Jurkat, Clone E6-1 (cell line): ENCODE data around the gene DTD1.

Experiments
- DNase-seq: peaks from one replicate; pipeline ENCODE4 v3.0.0-alpha.2; 2011; ENCODE audit warnings: low read depth, low spot score
- H3K4me3 ChIP-seq: 2 replicates; pipeline ENCODE4 v1.5.1; 2011; ENCODE audit warnings: mild to moderate bottlenecking, low read length, control low read depth, moderate library complexity

DTD1 gene

DNA sequence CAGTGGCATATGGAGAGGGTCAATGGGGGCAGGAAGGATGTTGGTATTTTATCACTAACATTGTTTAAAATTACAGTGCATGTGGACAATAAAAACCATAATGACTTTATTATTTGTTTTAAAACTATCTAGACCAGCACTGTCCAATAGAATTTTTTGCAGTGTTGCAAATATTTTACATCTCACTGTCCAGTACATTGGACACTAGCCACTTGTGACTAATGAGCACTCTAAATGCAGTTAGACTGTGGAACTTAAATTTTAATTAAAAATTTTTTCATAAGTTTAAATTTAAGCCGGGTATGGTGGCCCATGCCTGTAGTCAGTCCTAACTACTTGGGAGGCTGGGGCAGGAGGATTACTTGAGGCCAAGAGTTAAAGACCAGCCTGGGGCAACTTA lies 101.7 kb downstream of the DTD1 start:
- H3K4me3 ChIP-seq: no peak overlapping the region
- no peak for DNase-seq

DNA sequence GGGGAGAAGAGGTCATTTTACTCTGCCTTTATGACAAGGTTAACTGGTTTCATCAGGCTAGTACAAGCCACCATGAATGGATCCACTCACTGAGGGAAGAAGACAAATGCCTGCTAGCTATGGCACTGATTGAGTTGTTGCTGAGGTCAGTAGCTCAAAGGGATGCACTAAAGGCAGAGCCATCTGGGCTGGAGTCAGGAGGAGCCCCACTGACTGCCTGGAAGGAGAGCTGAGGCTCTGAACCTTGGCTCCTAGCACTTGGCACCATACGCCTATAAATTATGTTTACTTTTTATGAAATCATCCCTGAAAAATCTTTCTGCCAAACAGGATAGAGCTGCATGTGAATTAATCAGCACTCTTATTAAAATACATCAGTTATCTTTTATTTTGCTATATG lies 104.6 kb downstream of the DTD1 start:
- no peak overlapping the region for H3K4me3 ChIP-seq
- DNase-seq: no peak

- no peak for DNase-seq
These were observed 106.2 kb downstream of the DTD1 start for GRCh38 chr20:18694071-18694470.

GRCh38 chr20:18695175-18695574 lies 107.3 kb downstream of the DTD1 start:
- H3K4me3 ChIP-seq: no peak overlapping the region
- DNase-seq: no peak

More at GRCh38 chr20:18694071-18694470, 106.2 kb downstream of the DTD1 start:
- H3K4me3 ChIP-seq: no peak overlapping the region

DNA sequence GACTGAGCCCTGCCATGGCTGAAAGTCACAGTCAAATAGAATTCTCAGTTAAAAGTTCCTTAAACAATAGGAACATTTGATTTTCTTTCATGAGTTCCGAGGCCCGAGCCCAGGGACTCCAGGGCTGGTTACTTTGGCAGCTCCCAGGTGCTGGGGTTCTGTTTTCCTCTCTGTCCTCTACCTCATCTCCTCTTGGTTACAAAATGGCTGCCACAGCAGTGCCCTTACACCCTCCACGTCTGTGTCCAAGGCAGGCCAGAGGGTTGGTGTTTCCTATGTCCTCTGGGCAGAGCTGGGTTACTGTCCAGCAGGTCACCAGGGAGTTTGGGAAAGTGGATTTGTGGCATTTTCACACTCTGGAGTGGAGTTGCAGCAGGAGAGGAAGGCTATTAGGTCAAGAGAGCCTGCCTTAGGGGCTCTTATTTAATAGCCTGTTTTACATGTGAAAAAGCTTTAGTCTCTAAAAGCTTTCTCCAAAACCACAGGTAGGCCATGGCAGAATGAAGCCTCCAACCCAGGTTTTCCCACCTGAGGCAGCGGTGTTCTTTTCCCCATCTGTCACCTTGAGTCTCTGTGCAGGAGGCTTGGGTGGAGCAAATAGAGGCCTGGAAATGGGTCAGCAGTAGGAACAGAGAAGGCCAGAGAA lies 111.0 kb downstream of the DTD1 start:
- no peak for DNase-seq
- H3K4me3 ChIP-seq: no peak overlapping the region

DNA sequence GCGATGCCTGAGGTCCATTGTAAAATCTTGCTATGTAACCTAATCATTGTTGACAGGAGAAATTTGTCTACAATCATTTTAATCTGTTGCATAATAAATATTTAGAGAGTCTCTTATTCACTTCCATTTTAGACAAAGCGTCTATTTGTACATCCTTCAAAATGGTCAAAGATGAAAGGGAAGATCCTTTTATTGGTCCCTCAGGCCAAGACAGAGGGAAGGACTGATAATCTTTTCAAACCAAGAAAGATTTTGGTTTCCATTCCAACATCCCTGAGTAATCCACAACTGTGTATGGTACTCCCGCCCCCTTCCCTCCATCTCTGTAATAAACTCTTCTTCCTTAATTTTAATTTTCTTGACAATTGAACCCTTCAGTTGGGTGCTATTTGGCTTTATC lies 114.1 kb downstream of the DTD1 start:
- DNase-seq: no peak
- H3K4me3 ChIP-seq: no peak overlapping the region

- H3K4me3 ChIP-seq: no peak overlapping the region
- no peak for DNase-seq
These were observed 114.9 kb downstream of the DTD1 start for GRCh38 chr20:18702736-18703135.

DNA sequence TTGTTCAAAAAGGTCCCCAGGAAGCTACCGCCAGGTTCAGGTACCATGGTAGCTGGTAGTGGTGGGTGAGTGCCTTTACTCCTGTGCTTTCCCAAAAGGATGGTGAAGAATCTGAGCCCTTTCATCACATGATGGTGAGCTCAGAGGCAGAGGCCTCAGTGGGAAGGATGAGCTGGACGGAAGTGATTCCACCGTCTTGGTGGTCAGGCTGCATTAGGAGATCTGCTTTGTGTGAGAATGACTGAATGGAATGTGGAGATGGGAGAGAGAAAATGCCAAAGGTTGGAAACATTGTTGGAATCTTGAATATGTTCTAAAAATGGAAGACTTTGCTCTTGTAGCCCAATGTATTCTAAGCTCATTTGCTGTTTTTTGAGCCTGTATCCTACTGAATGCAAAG lies 117.6 kb downstream of the DTD1 start:
- no peak for DNase-seq
- H3K4me3 ChIP-seq: no peak overlapping the region

DNA sequence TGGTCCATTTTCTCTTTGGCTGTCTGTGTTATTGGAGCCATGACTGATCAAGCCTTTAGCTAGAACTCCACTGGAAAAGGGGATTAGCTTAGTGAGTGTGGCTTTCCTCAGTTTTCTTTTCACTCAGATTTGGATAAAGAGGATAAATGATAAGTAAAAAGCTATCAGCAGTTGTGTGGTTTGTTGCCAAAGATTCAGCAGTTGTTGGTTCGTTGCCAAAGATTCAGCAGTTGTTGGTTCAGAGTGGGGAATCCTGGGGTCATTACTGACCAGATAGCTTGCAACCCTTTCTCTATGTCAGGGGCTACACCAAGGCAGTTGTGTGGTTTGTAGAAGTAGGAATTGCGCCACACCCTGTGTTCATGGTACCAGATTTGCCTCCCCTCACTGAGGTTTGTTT lies 118.1 kb downstream of the DTD1 start:
- H3K4me3 ChIP-seq: no peak overlapping the region
- no peak for DNase-seq

DNA sequence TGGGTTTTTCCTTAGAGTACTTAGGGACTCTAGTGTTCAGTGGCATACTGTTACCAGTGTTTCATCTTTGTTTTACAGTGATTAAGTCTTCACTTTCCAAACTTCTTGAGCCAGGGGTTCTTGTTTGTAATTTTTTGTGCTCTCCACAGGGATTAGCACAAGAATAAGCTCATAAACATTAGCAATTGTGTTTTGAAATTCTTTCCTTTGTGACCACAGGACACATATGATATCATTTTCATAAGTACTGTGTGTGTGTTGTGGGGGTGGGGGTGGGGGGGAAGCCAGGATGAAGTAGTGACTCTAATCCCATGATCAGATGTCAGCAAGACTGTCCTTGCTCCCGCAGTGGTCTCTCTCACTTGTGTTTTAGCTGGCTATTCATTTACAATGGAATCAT lies 124.3 kb downstream of the DTD1 start:
- H3K4me3 ChIP-seq: no peak overlapping the region
- DNase-seq: no peak

GRCh38 chr20:18712882-18713281 lies 125.0 kb downstream of the DTD1 start:
- no peak overlapping the region for H3K4me3 ChIP-seq
- DNase-seq: no peak

DNA sequence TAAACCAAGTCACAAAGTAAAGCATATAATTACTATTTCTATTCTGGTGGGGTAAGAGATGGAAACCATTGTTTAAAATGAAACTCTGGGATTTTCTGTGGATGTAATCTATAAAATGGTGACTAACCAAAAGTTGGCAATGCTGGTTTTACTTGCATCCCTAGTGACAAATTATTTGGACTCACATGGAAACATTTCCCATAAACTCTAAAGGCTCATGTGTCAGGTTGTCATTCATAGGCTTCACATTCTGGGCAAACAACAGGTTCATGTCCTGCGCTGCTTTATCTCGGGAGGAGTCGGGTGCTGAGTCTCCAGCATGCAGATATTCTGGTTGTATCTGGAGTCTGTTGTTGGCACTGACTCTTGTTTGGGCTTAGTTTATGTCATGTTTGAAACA lies 127.7 kb downstream of the DTD1 start:
- H3K4me3 ChIP-seq: no peak overlapping the region
- no peak for DNase-seq

DNA sequence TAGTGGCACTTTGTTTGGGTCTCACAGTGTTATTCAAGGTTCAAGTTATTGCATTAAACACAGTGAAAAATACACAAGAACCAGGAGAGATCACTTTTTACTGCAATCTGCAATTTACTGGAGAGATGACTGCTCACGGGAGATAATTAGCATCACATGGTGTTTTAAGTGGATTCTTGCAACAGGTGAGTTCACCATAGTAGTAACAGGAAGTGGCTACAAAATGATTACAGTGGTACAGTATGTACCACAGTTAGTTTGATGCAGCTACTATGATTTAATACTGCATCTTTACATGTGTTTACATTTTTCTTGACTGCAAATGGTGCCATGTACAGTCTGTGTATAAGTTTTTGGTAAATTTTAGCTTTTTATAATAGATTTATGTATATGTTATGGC lies 129.2 kb downstream of the DTD1 start:
- no peak overlapping the region for H3K4me3 ChIP-seq
- DNase-seq: peak; percentile 14

GRCh38 chr20:18718129-18718528 lies 130.3 kb downstream of the DTD1 start:
- H3K4me3 ChIP-seq: no peak overlapping the region
- DNase-seq: no peak

- no peak for DNase-seq
- H3K4me3 ChIP-seq: no peak overlapping the region
These were observed 131.6 kb downstream of the DTD1 start for GRCh38 chr20:18719426-18719825.

- no peak overlapping the region for H3K4me3 ChIP-seq
- DNase-seq: no peak
These were observed 133.8 kb downstream of the DTD1 start for GRCh38 chr20:18721551-18722115.

DNA sequence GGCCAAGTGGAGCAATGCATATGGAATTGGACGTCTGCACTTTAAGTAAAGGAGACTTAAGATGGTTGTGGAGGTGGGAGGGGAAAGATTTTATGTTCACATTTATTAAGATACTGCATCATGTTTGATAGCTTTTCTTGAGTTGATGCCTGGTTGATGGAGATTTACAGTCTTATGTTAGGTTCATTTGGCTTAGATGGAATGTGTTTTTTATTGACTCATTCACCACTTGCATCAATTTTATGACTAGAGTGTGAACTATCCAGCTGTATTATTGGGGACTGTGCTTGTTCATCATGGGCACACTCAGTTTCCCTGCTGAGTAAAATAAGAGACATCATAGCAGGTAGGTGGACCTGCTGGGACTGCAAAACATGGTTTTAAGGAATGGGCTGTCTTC lies 134.5 kb downstream of the DTD1 start:
- no peak overlapping the region for H3K4me3 ChIP-seq
- DNase-seq: no peak

DNA sequence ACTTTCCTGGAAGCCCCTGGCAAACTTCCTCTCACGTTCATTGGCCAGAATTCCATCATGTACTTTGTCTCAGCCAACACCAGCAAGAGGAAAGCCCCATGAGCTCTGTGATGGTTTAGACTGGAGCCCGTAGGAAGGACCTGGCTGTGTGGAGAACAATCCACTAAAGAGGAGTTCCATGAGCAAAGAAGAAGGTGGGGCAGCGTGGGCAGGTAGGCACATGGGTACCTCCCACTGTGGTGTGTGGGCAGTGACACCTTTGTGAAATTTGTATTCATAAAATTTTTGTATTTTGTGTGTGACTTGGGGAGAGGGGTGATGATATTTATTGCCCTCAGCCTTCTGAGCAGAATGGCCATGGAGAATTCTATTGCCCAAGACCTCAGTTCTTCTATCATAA lies 136.2 kb downstream of the DTD1 start:
- no peak for DNase-seq
- no peak overlapping the region for H3K4me3 ChIP-seq

GRCh38 chr20:18724788-18725464 lies 137.1 kb downstream of the DTD1 start:
- no peak for DNase-seq
- H3K4me3 ChIP-seq: no peak overlapping the region

DNA sequence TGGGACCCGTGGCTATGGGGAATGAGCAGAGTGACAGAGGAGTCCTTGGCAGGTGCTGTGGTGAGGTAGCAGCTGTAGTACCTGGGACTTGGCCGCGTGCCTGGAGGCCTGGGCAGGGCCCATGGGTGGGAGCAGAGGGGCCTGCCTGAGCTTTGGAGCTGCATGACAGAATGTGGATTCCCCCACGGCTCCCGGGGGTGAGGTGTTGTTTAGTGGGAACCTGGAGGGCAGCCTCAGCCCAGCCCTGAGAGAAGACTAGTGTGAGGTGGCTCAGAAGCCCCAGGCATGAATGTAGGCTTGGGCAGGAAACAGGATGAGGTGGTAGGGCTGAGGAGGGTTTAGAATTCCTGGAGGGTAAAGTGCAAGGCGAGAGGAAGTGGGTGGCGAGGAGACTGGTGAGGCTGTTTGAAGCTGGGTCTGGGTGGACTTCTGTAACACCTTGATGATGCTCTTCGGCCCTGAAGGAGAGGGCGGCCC lies 139.2 kb downstream of the DTD1 start:
- DNase-seq: peak; percentile 17
- H3K4me3 ChIP-seq: no peak overlapping the region
